ENCODE data around the gene HSPB1. TPM values are rescaled to one million over a fixed set of nuclear protein-coding genes. Genes with fewer than 3 reads are reported as not detected.
"Not testable (repeated sequence)": the region's sequence is repeated elsewhere in the genome, so short reads cannot be mapped to it uniquely, and the experiment has no call there.

HSPB1 gene
- total RNA-seq, 6 experiments from 2014 or later = 64.4 to 275 (median 234) TPM

- intact Hi-C loops (cut with DNase I) = no loop called here
- TF ChIP-seq CTCF (IDR thresholded peaks at IDR 0.05) (no peak), POLR2A (IDR thresholded peaks at IDR 0.05) (no peak)
- H3K4me1 ChIP-seq = peaks cover 0 to 21% (median 10%) of the 10 kb centered on the region in 4 donors
- DNase-seq (no peak), ATAC-seq (no peak)
- no peaks in the 10 kb centered on the region for H3K27me3 ChIP-seq
- no peak overlapping the region for H3K27ac ChIP-seq
- no peaks in the 10 kb centered on the region for H3K9me3 ChIP-seq
- peaks cover 0 to 3% (median 0%) of the 10 kb centered on the region in 4 donors for H3K36me3 ChIP-seq
- 96% methylated on average over 3 of the region's 3 CpGs for WGBS (ENCODE audit: insufficient coverage, low coverage, low lambda C conversion rate, missing lambda C conversion rate)
- no peak overlapping the region for H3K4me3 ChIP-seq
Observed at GRCh38 chr7:76301000-76301399, 1.5 kb upstream of the HSPB1 start.

DNA sequence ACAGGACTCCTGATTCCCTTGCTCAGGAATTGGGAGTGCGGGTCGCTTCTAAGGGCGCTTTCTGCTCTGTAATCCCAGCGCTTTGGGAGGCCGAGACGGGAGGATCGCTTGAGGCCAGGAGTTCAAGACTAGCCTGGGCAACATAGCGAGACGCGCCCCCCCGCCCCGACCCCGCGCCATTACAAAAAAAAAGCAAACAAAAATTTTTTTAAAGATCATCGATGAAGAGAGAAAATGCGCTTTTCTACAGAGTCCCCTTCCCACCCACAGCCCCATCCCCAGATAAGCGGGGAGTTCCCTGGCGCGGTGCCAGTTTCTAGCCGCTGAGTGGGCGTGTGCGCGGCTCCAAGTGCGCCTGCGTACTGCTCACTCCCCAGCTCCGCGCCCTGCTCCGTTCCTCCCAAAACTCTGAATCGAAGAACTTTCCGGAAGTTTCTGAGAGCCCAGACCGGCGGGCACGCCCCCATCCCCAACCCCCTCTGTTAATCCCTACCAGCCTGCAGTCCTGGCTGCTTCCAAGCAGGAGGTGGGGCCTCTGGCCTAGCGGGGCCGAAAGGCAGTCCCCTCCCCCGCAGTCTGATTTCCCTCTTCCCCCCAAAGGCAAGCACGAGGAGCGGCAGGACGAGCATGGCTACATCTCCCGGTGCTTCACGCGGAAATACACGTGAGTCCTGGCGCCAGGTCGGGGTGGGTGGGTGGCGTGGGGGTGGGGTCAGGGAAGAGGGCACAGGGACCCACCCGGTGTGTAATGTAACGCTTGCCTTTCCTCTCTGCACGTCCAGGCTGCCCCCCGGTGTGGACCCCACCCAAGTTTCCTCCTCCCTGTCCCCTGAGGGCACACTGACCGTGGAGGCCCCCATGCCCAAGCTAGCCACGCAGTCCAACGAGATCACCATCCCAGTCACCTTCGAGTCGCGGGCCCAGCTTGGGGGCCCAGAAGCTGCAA is 1.0 kb downstream of the HSPB1 start:
- no peaks in the 10 kb centered on the region for H3K9me3 ChIP-seq
- TF ChIP-seq POLR2A (IDR thresholded peaks at IDR 0.05) = peak; percentile 70
- no peak for TF ChIP-seq CTCF (IDR thresholded peaks at IDR 0.05)
- peaks cover 0 to 33% (median 16%) of the 10 kb centered on the region in 4 donors for H3K4me1 ChIP-seq
- ATAC-seq (peak; percentile 58 to 71 (median 64)), DNase-seq (peak; percentile 92 to 93 (median 93))
- H3K27ac ChIP-seq = peak overlapping the region; percentile 100
- 0% methylated on average over 19 of the region's 56 CpGs for WGBS (ENCODE audit: insufficient coverage, low coverage, low lambda C conversion rate, missing lambda C conversion rate)
- intact Hi-C loops (cut with DNase I) = no loop called here
- peak overlapping the region; percentile 75 to 87 (median 77) for H3K4me3 ChIP-seq
- H3K27me3 ChIP-seq = no peaks in the 10 kb centered on the region
- peaks cover 0 to 3% (median 0%) of the 10 kb centered on the region in 4 donors for H3K36me3 ChIP-seq

GRCh38 chr7:76304888-76305375 is 2.5 kb downstream of the HSPB1 start:
- Histone ChIP-seq H3K27ac (peak overlapping the region; percentile 100), H3K4me1 (peaks cover 0 to 33% (median 16%) of the 10 kb centered on the region in 4 donors), H3K36me3 (peaks cover 0 to 3% (median 0%) of the 10 kb centered on the region in 4 donors), H3K4me3 (no peak overlapping the region), H3K27me3 (no peaks in the 10 kb centered on the region), H3K9me3 (no peaks in the 10 kb centered on the region)
- no peak for TF ChIP-seq POLR2A (IDR thresholded peaks at IDR 0.05)
- no peak for TF ChIP-seq CTCF (IDR thresholded peaks at IDR 0.05)
- 0% methylated on average over 3 of the region's 10 CpGs for WGBS (ENCODE audit: insufficient coverage, low coverage, low lambda C conversion rate, missing lambda C conversion rate)
- ATAC-seq = peak; percentile 11 to 66 (median 57)
- intact Hi-C loops (cut with DNase I) = no loop called here
- DNase-seq = peak; percentile 78 to 97 (median 96)

- 98% methylated on average over 10 of the region's 12 CpGs for WGBS (ENCODE audit: insufficient coverage, low coverage, low lambda C conversion rate, missing lambda C conversion rate)
- not testable (repeated sequence) for ATAC-seq
Observed at GRCh38 chr7:76308874-76309273, 6.4 kb downstream of the HSPB1 start.

DNA sequence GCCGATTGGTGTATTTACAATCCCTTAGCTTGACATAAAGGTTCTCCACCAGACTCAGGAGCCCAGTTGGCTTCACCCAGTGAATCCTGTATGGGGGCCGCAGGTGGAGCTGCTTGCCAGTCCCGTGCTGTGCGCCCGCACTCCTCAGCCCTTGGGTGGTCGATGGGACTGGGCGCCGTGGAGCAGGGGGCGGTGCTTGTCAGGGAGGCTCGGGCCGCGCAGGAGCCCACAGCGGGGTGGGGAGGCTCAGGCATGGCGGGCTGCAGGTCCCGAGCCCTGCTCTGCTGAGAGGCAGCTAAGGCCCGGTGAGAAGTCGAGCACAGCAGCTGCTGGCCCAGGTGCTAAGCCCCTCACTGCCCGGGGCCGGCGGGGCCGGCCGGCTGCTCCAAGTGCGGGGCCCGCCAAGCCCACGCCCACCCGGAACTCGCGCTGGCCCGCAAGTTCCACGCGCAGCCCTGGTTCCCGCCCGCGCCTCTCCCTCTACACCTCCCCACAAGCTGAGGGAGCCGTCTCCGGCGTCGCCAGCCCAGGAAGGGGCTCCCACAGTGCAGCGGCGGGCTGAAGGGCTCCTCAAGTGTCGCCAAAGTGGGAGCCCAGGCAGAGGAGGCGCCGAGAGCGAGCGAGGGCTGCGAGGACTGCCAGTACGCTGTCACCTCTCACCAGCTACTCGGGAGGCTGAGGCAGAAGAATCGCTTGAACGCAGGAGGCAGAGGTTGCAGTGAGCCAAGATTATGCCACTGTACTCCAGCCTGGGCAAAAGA is 7.0 kb downstream of the HSPB1 start:
- Histone ChIP-seq H3K4me1 (peaks cover 0 to 35% (median 12%) of the 10 kb centered on the region in 4 donors), H3K27ac (peak overlapping the region in 2 of 3 donors; percentile 71 to 78)
- WGBS (ENCODE audit: insufficient coverage, low coverage, low lambda C conversion rate, missing lambda C conversion rate) = 92% methylated on average over 20 of the region's 50 CpGs
- H3K9me3 ChIP-seq; H3K36me3 ChIP-seq; intact Hi-C loops (cut with DNase I); H3K27me3 ChIP-seq; DNase-seq; ATAC-seq; H3K4me3 ChIP-seq: not testable (repeated sequence)

More at GRCh38 chr7:76308874-76309273, 6.4 kb downstream of the HSPB1 start:
- H3K36me3 ChIP-seq; DNase-seq; H3K9me3 ChIP-seq; H3K27ac ChIP-seq; H3K27me3 ChIP-seq; intact Hi-C loops (cut with DNase I); H3K4me3 ChIP-seq: not testable (repeated sequence)
- peaks cover 0 to 41% (median 15%) of the 10 kb centered on the region in 4 donors for H3K4me1 ChIP-seq
